Glutamatergic neuron (in vitro differentiated cells): Measurements from ENCODE around the gene TIMM21. TPM values are rescaled to one million over a fixed set of nuclear protein-coding genes. Genes with fewer than 3 reads are reported as not detected.

Experiments
- DNase-seq: peaks from one replicate; pipeline ENCODE4 v3.0.0; 2022
- H3K27ac Mint-ChIP-seq: one replicate; pipeline ENCODE4 v1.8.0; 2020; ENCODE audit warnings: mild to moderate bottlenecking, mixed read lengths, inconsistent platforms; ENCODE audit not compliant: unreplicated experiment
- H3K27me3 Mint-ChIP-seq: one replicate; pipeline ENCODE4 v1.8.0; 2020; ENCODE audit warnings: mild to moderate bottlenecking, moderate library complexity, mixed read lengths, inconsistent platforms; ENCODE audit not compliant: unreplicated experiment
- H3K36me3 Mint-ChIP-seq: one replicate; pipeline ENCODE4 v1.8.0; 2020; ENCODE audit warnings: mild to moderate bottlenecking, mixed read lengths, inconsistent platforms; ENCODE audit not compliant: unreplicated experiment
- H3K4me1 Mint-ChIP-seq: one replicate; pipeline ENCODE4 v1.8.0; 2020; ENCODE audit warnings: mild to moderate bottlenecking, low read depth, mixed read lengths, inconsistent platforms; ENCODE audit not compliant: unreplicated experiment
- H3K4me3 Mint-ChIP-seq: one replicate; pipeline ENCODE4 v1.8.0; 2020; ENCODE audit warnings: mild to moderate bottlenecking, mixed read lengths, inconsistent platforms; ENCODE audit not compliant: unreplicated experiment
- H3K9me3 Mint-ChIP-seq: one replicate; pipeline ENCODE4 v1.8.0; 2020; ENCODE audit warnings: mild to moderate bottlenecking, moderate library complexity, mixed read lengths, inconsistent platforms; ENCODE audit not compliant: unreplicated experiment
- CTCF ChIP-seq: fragments of 200-600 bp; sonication (generic); IDR thresholded peaks from one replicate; pipeline ENCODE4 v1.5.0; 2021; ENCODE audit not compliant: partially characterized antibody, unreplicated experiment
- total RNA-seq: library from RNA; stranded (reverse); fragmentation: NEBNext Ultra II Directional; extraction: Animal tissue kit (Norgen Biotek cat#: 25700); gene quantifications from one replicate; pipeline ENCODE4 v1.2.1, GENCODE V29; 2021; ENCODE audit not compliant: unreplicated experiment

Gene TIMM21
- total RNA-seq, 1 donor from 2014 or later, result 26.8 TPM

- TF ChIP-seq CTCF, result no peak
- Mint-ChIP-seq H3K4me1 (peaks cover 10% of the 10 kb centered on the region), H3K27me3 (peaks cover 7% of the 10 kb centered on the region), H3K27ac (no peak overlapping the region), H3K36me3 (no peaks in the 10 kb centered on the region), H3K9me3 (peaks cover 4% of the 10 kb centered on the region), H3K4me3 (peak overlapping the region; percentile 95)
- no peak for DNase-seq
These were observed 1.6 kb upstream of the TIMM21 start for GRCh38 chr18:74146756-74147155.

GRCh38 chr18:74147491-74147778 lies 888 bp upstream of the TIMM21 start:
- no peak for DNase-seq
- Mint-ChIP-seq H3K9me3 (peaks cover 4% of the 10 kb centered on the region), H3K36me3 (no peaks in the 10 kb centered on the region), H3K27me3 (peaks cover 7% of the 10 kb centered on the region), H3K4me3 (peak overlapping the region; percentile 95), H3K27ac (peak overlapping the region; percentile 84), H3K4me1 (peaks cover 11% of the 10 kb centered on the region)
- no peak for TF ChIP-seq CTCF

GRCh38 chr18:74148543-74149070 lies 284 bp downstream of the TIMM21 start:
- DNase-seq, result no peak
- Mint-ChIP-seq H3K9me3 (peaks cover 4% of the 10 kb centered on the region), H3K4me3 (peak overlapping the region; percentile 95), H3K27ac (peak overlapping the region; percentile 84), H3K27me3 (peaks cover 7% of the 10 kb centered on the region), H3K4me1 (peaks cover 11% of the 10 kb centered on the region), H3K36me3 (no peaks in the 10 kb centered on the region)
- TF ChIP-seq CTCF, result no peak

- Mint-ChIP-seq H3K27ac (no peak overlapping the region), H3K4me3 (peak overlapping the region; percentile 95), H3K36me3 (no peaks in the 10 kb centered on the region), H3K9me3 (peaks cover 4% of the 10 kb centered on the region), H3K4me1 (peaks cover 11% of the 10 kb centered on the region), H3K27me3 (peaks cover 7% of the 10 kb centered on the region)
- no peak for TF ChIP-seq CTCF
- DNase-seq, result no peak
These were observed 1.6 kb downstream of the TIMM21 start for GRCh38 chr18:74149878-74150277.

- Mint-ChIP-seq H3K4me1 (peaks cover 8% of the 10 kb centered on the region), H3K27ac (no peak overlapping the region), H3K27me3 (peaks cover 4% of the 10 kb centered on the region), H3K4me3 (no peak overlapping the region), H3K9me3 (peaks cover 2% of the 10 kb centered on the region), H3K36me3 (no peaks in the 10 kb centered on the region)
- TF ChIP-seq CTCF, result no peak
- no peak for DNase-seq
These were observed 3.9 kb downstream of the TIMM21 start for GRCh38 chr18:74152270-74152669.
